Mesothelial cell of epicardium (in vitro differentiated cells): ENCODE measurements around the gene IL4I1. TPM values are rescaled to one million over a fixed set of nuclear protein-coding genes. Genes with fewer than 3 reads are reported as not detected.

Experiments used
- DNase-seq, 2 experiments: peaks; one replicate each; pipeline ENCODE4 v3.0.0; 2021; ENCODE audit warnings: low spot score in 2 of 2; ENCODE audit not compliant: unreplicated experiment in 2 of 2
- H3K27ac Mint-ChIP-seq: 2 replicates; pipeline ENCODE4 v1.8.0; 2021; ENCODE audit warnings: mixed read lengths
- H3K27me3 Mint-ChIP-seq: 2 replicates; pipeline ENCODE4 v1.8.0; 2021; ENCODE audit warnings: low read depth, mixed read lengths
- H3K36me3 Mint-ChIP-seq: 2 replicates; pipeline ENCODE4 v1.8.0; 2021; ENCODE audit warnings: mixed read lengths
- H3K4me1 Mint-ChIP-seq: 2 replicates; pipeline ENCODE4 v1.8.0; 2021; ENCODE audit warnings: mixed read lengths
- H3K4me3 Mint-ChIP-seq: 2 replicates; pipeline ENCODE4 v1.8.0; 2021; ENCODE audit warnings: mild to moderate bottlenecking, moderate library complexity, mixed read lengths
- H3K9me3 Mint-ChIP-seq: 2 replicates; pipeline ENCODE4 v1.8.0; 2021; ENCODE audit warnings: mixed read lengths
- total RNA-seq: library from RNA; stranded (reverse); gene quantifications from 3 replicates; pipeline ENCODE4 v1.2.1, GENCODE V29; 2021
- TF ChIP-seq, protein P1 (sequence below): fragments of 200-600 bp; sonication (generic); IDR thresholded peaks from one replicate; pipeline ENCODE4 v1.5.0; 2021; ENCODE audit warnings: antibody characterized with exemption; ENCODE audit not compliant: unreplicated experiment

IL4I1 gene
- total RNA-seq, 1 donor from 2014 or later: 1.7 TPM

- Mint-ChIP-seq H3K36me3 (peaks cover 12% of the 10 kb centered on the region), H3K4me1 (peaks cover 6% of the 10 kb centered on the region), H3K27me3 (peaks cover 34% of the 10 kb centered on the region), H3K4me3 (peak overlapping the region; percentile 59), H3K9me3 (no peaks in the 10 kb centered on the region), H3K27ac (no peak overlapping the region)
- TF ChIP-seq, protein P1, sequence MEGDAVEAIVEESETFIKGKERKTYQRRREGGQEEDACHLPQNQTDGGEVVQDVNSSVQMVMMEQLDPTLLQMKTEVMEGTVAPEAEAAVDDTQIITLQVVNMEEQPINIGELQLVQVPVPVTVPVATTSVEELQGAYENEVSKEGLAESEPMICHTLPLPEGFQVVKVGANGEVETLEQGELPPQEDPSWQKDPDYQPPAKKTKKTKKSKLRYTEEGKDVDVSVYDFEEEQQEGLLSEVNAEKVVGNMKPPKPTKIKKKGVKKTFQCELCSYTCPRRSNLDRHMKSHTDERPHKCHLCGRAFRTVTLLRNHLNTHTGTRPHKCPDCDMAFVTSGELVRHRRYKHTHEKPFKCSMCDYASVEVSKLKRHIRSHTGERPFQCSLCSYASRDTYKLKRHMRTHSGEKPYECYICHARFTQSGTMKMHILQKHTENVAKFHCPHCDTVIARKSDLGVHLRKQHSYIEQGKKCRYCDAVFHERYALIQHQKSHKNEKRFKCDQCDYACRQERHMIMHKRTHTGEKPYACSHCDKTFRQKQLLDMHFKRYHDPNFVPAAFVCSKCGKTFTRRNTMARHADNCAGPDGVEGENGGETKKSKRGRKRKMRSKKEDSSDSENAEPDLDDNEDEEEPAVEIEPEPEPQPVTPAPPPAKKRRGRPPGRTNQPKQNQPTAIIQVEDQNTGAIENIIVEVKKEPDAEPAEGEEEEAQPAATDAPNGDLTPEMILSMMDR: peak; percentile 74
- peak in 1 of 2 experiments; percentile 66 for DNase-seq
Observed at GRCh38 chr19:49889687-49890348, 6.9 kb downstream of the IL4I1 start.

DNA sequence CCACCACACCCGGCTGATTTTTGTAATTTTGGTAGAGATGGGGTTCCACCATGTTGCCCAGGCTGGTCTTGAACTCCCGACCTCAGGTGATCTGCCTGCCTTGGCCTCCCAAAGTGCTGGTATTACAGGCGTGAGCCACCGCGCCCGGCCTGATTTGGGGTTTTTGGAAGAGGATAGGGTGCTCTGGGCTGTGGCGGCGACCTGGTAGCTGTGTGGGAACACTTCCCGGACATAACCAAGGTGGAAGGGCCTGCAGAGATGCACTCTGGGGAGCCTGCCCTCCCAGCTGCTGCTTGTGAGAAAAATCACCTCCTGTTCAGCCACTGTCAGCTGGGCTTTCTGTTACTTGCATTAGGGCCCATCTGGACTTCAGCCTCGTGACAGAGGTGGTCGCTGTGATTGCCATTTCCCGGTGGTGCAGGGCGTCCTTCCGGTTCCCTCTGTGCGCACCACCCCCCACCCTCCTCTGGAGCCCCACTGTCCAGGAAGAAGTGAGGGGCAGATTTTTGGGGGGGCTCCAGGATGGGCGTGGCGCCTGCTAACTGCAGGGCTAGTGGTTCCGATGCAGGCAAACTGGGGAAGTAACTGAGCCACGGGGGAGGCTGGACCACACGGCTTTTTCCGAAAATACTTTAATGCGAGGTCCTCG lies 7.5 kb downstream of the IL4I1 start:
- H3K4me3 Mint-ChIP-seq: peak overlapping the region; percentile 13
- no peak overlapping the region for H3K27ac Mint-ChIP-seq
- DNase-seq: no peak
- peaks cover 6% of the 10 kb centered on the region for H3K4me1 Mint-ChIP-seq
- no peaks in the 10 kb centered on the region for H3K9me3 Mint-ChIP-seq
- TF ChIP-seq, protein P1: no peak
- H3K36me3 Mint-ChIP-seq: peaks cover 18% of the 10 kb centered on the region
- H3K27me3 Mint-ChIP-seq: peaks cover 33% of the 10 kb centered on the region

DNA sequence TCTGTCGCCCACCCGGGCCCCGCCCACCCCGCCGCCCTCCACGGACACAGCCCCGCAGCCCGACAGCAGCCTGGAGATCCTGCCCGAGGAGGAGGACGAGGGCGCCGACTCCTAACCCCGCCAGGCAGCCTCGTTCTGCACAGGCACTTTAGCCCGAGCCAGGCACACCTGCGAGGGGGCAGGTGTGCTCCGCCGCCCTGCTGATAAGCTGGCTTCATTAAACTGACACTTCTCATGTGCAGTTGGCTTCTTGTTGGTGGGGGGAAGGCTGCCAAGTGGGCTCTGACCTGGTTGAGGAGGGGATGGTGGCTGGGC lies 8.2 kb downstream of the IL4I1 start:
- peaks cover 33% of the 10 kb centered on the region for H3K27me3 Mint-ChIP-seq
- H3K4me3 Mint-ChIP-seq: no peak overlapping the region
- peaks cover 22% of the 10 kb centered on the region for H3K36me3 Mint-ChIP-seq

GRCh38 chr19:49887665-49888509 lies 8.8 kb downstream of the IL4I1 start:
- H3K27ac Mint-ChIP-seq: no peak overlapping the region

More for the DNA sequence above, 8.2 kb downstream of the IL4I1 start:
- Mint-ChIP-seq H3K27ac (no peak overlapping the region), H3K9me3 (no peaks in the 10 kb centered on the region), H3K4me1 (peaks cover 6% of the 10 kb centered on the region)
- TF ChIP-seq, protein P1: no peak
- no peak for DNase-seq

GRCh38 chr19:49887037-49887664 lies 9.5 kb downstream of the IL4I1 start:
- peaks cover 30% of the 10 kb centered on the region for H3K36me3 Mint-ChIP-seq
- DNase-seq: no peak
- TF ChIP-seq, protein P1: no peak
- no peak overlapping the region for H3K27ac Mint-ChIP-seq
- no peak overlapping the region for H3K4me3 Mint-ChIP-seq
- H3K27me3 Mint-ChIP-seq: peaks cover 20% of the 10 kb centered on the region
- peaks cover 6% of the 10 kb centered on the region for H3K4me1 Mint-ChIP-seq
- H3K9me3 Mint-ChIP-seq: no peaks in the 10 kb centered on the region

More at GRCh38 chr19:49887665-49888509, 8.8 kb downstream of the IL4I1 start:
- no peak overlapping the region for H3K4me3 Mint-ChIP-seq
- H3K36me3 Mint-ChIP-seq: peaks cover 27% of the 10 kb centered on the region
- TF ChIP-seq, protein P1: no peak
- peaks cover 27% of the 10 kb centered on the region for H3K27me3 Mint-ChIP-seq
- H3K4me1 Mint-ChIP-seq: peaks cover 6% of the 10 kb centered on the region
- no peaks in the 10 kb centered on the region for H3K9me3 Mint-ChIP-seq
- DNase-seq: no peak
